SH-SY5Y (cell line): Measurements from ENCODE around the gene ZP4.
A peak's percentile ranks its signal among the peaks of the same experiment; 100 is the strongest.

Experiments
- GATA2 ChIP-seq: IDR thresholded peaks from 2 replicates; pipeline ENCODE4 v1.6.1; 2011; ENCODE audit warnings: mild to moderate bottlenecking, low read depth, low read length
- GATA3 ChIP-seq: IDR thresholded peaks from 2 replicates; pipeline ENCODE4 v1.6.1; 2011; ENCODE audit warnings: low read depth, mild to moderate bottlenecking, low read length, moderate library complexity

Gene ZP4

DNA sequence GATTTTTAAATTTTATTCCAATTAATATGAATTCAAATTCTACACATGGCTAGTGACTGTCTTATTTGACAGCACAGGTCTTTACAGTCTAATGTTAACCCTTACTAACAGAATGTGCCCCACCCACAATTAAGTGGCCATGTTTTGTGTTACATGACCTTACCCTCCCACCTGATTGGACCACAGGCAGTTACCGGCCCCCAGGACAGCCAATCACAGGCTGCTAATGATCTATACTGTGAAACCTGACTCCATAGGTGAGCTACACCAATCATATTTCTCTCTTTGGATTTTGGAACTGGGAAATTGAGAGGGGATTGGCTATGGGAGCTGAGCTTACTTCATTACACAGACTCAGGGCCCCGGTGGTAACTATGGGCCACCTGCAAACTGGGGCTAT is 27.5 kb downstream of the ZP4 start:
- TF ChIP-seq GATA2 (no peak), GATA3 (no peak)

DNA sequence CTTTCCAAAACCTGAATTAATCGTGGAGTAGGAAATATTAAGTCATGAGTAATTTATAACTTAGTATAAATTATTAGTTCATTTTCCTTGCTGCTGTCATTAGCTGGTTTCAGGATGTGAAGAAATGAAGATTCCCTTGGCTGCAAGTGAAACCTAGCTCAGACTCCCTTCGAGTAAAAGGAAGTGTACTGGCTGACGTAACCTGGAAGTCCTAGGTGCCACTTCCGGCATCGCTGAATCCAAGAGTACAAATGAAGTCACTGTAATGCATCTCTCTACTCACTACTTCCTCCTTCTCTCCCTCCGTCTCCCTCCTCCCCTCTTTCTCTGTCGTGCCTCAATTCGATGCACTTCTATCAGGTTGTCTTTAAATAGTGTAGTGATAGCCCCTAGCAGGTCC is 28.8 kb downstream of the ZP4 start:
- TF ChIP-seq GATA2 (no peak), GATA3 (no peak)

DNA sequence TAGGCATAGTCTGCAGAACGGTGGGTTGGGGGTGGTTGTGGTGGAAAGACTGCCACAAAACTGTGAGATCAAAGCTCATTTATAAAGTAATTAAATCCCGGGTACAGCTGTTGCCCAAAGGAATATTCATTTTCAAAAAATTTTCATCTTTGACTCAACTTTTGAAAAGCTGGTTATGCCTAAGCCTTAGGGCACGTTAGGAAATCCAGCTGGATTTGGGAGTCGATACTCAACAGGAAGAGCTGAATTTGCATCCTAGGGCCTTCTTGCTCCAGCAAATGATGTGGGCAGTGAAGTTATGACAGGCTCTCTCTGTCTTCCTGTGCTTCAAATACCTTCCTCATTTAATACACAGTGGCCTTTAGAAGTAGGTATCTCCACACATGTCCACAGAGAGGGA is 31.7 kb downstream of the ZP4 start:
- TF ChIP-seq GATA2 (no peak), GATA3 (no peak)

DNA sequence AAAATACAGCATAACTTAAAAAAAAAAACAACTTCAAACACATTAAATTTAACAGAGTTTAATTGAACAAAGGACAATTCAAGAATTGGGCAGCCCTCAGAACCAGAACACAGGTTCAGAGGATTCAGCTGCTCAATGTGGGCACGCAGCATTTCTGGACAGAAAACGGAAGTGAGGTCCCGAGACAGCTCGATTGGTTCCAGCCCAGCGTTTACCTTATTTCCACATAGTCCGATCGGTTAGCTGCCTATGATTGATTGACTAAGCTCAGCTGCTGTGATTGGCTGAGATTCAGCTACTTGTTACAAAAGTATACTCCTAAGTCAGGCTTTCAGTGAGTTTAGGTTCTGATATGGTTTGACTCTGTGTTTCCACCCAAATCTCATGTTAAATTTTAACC is 33.3 kb downstream of the ZP4 start:
- TF ChIP-seq GATA2 = no peak
- no peak for TF ChIP-seq GATA3

DNA sequence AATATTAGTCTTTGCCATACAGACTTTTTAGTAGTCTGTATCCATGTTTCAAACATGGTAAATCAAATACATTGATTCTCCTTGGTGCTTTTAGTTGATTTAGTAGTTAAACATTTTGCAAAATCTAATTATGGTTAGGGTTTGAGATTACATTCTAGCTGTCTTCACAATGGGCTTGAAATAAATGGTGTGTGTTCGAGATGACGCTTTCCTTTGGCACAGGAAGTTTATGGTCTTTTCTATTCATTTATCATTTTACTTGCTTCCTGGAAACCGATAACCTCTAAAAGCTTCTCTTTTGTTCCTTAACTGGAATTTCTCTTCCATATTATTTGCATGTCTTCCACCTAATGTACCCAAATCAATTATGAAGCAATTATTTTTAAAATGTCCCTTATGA is 38.4 kb downstream of the ZP4 start:
- TF ChIP-seq GATA3 = no peak
- no peak for TF ChIP-seq GATA2

DNA sequence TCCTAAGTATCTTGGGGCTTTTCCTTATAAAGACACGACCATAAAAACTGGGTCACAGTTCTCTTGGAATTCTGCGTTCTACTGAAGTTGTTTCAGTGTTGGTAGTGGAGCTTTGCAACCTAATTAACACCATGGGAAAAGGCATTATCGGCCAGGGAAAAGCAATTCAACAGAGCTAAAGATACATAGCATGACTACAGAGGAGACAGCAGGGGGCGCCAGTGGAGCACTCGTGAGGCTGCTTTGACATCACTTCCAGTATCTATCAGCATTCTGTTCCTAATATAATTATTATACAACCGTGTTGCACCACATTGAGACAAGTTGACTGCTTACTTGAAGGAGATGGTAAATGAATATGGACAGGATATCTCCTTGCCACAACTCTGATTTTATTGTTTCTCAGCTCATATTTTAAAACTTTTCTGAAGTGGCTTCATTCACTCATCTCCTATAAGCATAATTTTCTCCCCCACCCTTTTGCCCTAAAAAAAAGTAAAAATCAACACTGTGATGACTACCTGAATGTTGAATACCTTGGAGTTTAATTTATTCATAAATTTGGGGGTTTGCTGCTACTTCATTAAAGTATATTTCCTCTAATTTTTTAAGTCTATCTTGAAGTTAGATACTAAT is 39.4 kb downstream of the ZP4 start:
- TF ChIP-seq GATA2 = no peak
- no peak for TF ChIP-seq GATA3

DNA sequence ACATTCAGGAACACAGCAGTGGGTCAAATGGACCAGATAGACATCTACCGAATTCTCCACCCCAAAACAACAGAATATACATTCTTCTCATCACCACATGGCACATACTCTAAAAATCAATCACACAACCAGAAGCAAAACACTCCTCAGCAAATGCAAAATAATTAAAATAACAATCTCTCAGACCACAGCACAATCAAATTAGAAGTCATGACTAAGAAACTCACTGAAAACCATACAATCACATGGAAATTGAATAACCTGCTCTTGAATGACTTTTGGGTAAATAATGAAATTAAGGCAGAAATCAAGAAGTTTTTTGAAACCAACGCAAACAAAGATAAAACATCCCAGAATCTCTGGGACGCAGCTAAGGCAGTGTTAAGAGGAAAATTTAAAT is 49.2 kb downstream of the ZP4 start:
- TF ChIP-seq GATA3 = no peak
- no peak for TF ChIP-seq GATA2

DNA sequence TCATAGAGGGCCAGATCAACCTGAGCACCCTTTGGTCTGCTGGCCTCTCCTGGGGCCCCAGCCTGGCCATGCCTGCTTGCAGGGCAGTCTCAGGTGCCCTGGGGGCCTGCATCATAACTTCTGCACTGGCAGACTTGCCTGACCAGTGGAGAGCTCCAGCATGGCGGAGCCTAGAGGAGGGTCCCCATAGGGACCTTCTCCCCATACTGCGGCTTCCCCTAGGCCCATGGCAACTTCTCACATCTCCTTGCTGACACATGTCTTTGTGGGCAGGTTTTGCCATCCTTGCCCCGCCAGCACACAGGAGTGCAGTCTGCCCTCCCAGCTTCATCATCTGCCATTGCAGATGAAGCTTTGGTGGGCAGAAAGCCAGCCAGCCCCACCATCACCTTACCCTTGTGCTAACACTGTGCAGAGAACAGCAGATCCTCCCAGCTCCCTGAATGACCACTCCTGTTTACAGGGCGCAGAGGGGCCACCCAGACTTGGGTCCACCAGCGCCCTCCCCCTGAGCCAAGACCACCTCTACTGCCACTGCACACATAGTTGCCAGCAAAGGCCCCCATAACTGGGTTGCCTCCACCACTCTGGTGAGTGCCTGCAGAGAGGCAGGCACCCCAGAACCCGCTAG is 51.7 kb downstream of the ZP4 start:
- TF ChIP-seq GATA3 (no peak), GATA2 (no peak)

DNA sequence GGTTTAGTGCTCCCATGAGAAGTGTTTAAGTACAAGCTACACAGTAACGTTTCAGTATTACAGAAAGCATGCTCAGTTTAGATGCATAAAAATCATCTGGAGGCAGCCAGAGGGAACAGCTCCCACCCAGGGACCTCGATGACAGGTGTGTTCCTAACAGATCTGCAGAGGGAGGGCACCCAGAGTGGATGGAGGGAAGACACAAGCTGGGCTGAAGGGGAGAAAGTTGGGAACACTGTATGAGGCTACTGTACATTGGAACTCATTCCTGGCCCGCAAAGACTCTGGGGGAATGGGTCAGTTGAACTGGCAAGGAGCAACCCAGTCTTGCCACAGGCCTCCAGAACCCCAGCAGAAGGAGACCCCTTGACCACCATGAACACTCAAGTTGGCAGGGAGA is 52.4 kb downstream of the ZP4 start:
- TF ChIP-seq GATA3 (no peak), GATA2 (no peak)

DNA sequence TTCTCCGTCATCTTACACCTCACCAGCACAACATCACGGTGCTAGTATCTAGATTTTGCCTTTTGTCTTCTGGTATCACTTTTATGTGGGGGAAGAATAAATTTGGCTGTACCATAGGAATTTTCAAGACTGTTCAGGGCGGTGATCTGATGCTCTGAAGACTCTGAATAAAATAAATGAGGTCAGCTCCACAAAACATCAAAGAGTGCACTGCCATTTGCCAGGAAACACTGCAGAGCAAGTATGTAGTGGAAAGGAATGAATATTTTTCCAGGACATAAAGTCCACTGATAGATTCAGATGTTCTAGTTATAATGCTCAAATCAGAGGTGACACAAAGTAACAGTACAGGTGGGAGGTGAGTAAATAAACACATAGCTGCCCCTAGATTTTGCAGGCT is 56.3 kb downstream of the ZP4 start:
- TF ChIP-seq GATA3 = no peak
- no peak for TF ChIP-seq GATA2

DNA sequence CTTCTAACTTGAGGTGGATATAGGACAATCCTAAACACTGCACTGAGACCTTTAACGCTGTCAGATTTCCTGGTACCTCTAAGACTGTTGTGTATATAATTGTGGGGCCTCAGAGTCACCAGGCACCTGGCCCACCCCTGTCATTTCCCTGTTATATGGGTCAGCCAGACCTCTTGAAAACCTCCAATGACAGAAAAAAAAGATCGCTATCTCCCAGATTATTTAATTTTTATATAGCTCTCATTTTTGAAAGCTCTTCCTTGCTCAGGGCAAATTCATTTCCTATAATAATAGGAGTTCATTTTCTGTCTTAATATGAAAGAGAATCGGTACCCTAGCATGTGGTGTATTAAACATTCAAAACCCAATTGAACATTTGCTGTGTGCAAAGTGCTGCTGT is 56.7 kb downstream of the ZP4 start:
- peak; percentile 81 for TF ChIP-seq GATA2
- peak; percentile 67 for TF ChIP-seq GATA3

DNA sequence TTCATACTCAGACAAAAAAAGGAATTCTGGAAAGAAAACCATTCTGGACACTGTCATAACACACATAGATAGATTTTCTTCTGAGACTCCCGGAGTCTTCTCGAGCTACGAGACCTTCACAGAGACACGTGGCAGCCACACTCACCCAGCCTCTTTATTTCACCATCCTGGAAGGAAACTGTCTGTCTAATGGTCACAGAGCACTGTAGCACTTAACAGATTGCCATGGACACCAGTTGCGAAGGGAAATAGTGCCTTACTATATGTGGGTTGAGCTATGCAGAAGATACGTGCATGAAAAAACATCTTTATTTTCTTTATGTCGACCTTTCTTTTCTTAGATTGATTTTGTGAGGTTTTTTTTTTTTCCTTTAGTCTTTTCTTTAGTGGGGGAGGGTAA is 57.9 kb downstream of the ZP4 start:
- TF ChIP-seq GATA2 (no peak), GATA3 (no peak)
